HG03342 (cell line): ENCODE measurements around the gene SPATA31A7.
"Not testable (repeated sequence)": the region's sequence is repeated elsewhere in the genome, so short reads cannot be mapped to it uniquely, and the experiment has no call there.

Experiments used
- ATAC-seq: cut with Tn5 transposase; IDR thresholded peaks from one replicate; pipeline ENCODE4 v1.9.1; 2021; ENCODE audit warnings: mild to moderate bottlenecking, moderate library complexity; ENCODE audit not compliant: unreplicated experiment

The SPATA31A7 gene

DNA sequence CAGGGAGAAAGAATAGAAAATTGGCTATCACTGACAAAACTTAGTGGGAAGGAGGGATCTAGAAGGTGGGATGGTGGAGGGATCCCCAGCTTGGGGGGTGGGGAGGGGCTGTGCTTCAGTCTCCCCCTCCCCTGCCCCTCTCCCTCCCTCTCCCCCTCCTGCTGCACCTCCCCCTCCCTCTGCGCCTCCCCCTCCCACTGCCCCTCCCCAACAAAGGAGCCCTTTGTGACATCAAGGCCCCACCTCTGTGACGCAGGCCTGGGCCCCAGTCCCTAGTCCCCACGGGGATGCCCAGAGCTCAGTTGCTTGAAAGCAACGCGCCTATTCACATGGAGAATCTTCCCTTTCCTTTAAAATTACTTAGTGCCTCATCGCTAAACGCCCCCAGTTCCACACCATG is at the start of gene SPATA31A7:
SPATA31A7 (plus strand) TSS at position 301 of the 400 bp plus-strand sequence; CDS start at position 330, 29 bp downstream.
- not testable (repeated sequence) for ATAC-seq

DNA sequence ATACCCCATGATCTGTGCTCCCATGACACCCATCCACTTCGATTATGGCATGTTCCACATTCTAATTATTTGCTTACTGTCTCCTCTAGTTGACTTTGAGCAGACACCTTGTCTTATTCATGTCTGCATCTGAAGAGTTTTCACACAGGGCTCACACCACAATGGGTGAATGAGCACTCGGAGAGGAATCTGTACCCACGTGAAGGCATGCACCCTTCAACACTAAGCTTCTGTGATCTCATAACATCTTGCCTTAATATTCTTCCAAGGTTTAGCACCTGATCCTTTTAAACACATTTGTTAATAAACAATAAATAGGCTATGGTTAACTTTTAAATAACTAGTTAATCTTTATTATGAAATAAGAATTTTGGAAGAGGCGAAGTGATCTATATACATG is 36.6 kb downstream of the SPATA31A7 start:
- ATAC-seq, result not testable (repeated sequence)
